Pons (tissue), 1 donor: ENCODE data around the gene KLF11.
A peak's percentile ranks its signal among the peaks of the same experiment; 100 is the strongest.

Experiments
- DNase-seq: peaks from one replicate; pipeline ENCODE4 v3.0.0-alpha.2; 2016; ENCODE audit warnings: low spot score

Gene KLF11

DNA sequence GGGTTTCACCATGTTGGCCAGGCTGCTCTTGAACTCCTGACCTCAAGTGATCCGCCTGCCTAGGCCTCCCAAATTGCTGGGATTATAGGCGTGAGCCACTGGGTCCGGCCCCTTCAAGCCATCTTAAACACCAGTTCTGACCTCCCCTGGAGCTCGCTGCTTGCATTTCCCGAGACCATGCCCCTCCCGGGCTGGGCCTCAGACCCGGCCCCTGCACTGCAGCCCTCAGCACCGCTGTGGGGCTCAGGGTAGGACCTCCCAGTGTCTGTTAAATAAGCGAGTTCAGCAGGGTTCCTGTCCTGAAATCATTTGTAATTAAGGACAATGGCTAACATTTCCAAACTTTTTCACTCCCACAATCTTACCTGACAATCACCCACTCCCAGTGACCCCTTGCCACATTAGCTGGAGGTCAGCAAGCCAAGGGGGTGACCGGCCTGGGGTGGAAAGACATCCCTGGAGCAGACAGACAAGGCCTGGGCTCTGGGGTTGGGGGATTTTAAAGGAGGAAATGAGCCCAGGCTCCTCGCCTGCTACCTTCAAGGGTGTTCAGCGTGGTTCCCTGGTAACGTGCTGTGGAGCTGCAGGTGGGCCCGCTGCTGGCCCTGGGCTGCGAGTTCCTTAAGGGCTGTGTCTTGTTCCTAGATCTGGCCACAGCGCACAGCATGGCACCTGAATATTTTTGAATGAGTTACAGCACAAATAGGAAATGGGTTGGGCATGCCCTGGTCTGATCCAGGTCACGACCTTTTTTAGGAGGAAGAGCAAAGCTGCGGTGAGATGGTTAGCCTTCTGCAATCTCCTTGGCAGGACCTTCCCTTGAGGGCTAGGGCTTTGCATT is 21.8 kb downstream of the KLF11 start:
- DNase-seq: no peak

DNA sequence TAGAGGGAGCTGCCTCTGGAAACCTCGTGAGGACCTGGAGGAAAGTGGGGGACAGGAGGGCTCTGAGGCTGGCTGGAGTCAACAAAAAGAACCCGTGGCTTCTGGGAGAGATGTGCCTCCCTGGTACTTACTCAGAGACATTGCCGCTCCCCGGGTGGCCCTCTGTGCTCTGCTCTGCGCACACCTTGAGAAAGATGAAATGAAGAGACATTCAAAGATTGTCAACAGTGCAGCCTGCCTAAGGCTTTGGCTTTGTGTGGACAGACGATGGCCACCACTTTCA is 22.4 kb downstream of the KLF11 start:
- DNase-seq: no peak

DNA sequence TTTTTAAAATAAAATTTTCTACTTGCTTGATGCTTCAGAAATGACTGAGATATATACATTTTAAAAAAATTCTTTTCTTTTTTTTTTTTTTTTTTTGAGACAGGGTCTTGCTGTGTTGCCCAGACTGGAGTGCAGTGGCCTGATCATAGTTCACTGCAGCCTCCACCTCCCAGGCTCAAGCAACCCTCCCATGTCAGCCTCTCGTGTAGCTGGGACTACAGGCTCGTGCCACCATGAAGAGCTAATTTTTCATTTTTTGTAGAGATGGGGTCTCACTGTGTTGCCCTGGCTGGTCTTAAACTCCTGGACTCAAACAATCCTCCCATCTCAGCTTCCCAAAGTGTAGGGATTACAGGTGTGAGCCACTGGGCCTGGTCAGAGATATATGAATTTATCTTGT is 24.0 kb downstream of the KLF11 start:
- no peak for DNase-seq

DNA sequence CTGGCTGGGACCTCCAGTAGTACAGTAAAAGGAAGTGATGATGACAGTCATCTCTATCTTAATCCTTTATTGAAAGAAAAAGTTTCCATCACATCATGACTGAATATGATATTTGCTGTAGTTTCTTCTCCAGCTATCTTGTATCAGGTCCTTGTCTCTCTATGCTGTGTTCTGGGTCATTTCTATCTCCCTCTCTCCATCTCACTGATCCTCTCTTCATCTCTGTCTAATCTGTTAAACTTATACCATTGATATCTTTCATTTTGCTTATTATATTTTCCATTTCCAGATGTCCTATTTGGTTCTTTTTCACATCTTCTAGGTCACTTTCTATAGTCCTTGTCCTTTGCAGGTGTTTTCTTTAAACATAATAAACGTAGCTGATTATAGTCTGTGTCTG is 24.5 kb downstream of the KLF11 start:
- no peak for DNase-seq

DNA sequence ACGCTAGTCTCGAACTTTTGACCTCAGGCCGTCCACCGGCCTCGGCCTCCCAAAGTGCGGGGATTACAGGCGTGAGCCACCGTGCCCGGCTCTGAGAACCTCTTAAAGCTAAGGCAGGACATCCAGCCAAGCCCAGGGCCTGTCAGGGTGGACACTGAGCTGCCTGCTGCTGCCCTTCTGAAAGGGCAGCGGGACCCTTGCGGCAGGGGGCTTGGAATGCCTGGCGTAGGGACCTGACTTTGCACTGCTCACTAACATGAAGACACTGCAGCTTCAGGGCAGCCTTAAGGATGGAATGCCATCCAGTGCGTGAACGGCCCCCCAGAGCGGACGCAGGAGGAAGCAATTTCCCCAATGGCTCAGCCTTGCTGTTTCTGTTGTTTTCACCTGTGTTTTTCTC is 27.8 kb downstream of the KLF11 start:
- DNase-seq: no peak

DNA sequence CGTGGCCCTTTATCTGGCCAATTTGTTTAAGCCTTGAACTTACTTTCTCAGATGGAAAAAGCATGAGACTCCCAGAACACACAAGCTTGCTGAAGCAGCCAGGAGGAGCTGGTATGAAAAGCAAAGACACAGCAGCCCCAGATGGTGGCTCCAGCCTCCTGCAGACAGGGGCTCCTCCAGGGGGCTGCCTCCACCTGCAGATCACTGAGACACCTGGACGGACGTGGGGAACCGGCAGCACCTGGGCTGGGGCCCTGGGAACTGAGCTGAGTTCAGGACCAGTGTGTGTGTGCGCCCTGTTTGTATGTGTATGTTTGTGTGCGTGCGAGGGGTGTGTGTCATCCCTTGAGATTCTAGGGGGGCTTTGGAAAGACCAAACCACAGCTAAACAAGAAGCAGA is 28.2 kb downstream of the KLF11 start:
- DNase-seq: no peak

DNA sequence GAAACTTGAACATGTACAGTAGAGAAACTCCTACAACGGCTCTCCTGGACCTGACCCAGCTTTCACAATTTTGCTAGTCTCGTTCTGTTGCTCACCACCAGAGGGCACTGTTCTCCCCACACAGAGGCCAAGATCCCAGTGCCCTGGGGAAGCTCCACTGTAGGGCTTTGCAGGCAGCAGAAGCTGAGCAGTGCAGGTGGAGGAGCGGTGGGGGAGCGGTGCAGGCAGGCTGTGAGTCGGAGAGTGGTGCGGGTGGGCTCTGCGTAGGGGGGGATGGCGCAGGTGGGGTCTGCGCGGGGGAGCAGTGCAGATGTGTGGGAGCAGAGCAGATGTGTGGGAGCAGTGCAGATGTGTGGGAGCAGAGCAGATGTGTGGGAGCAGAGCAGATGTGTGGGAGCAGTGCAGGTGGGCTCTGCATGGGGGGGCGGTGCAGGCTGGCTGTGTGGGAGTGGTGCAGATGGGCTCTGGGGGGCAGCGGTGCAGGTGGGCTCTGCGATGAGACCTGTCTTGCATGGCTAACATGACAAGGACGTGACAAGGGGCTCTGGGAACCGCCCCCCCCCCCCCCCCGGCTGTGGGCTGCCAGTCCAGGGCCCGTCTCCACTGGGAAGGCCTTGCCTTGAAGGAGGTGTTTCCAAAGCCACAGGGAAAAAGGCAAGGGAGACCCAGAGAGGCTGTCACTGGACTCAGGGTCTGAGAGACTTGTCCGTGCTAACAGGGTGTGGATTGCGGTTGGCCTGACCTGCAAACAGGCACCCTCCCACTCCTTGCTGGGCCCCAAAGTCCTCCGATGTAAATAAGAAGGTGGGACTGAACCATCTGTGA is 29.5 kb downstream of the KLF11 start:
- DNase-seq: peak; percentile 83

DNA sequence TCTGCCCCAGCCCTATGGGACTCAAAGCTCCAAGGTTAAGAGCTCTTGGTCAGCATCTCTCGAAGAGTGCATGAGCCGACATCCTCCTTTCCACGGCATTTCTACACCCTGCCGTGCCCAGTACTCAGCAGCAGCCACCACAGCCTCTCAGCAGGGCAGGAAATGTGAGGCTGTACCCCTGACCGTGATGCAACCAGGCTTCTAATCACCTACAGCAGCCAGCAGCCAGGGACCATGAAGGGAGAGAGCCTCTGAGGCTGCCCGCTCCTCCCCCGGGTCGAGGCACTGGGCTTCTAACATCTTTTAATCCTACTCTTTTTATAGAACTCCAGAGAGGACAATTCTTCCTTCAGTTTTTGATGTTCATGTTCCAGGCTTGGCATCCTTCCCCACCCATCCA is 30.4 kb downstream of the KLF11 start:
- no peak for DNase-seq

DNA sequence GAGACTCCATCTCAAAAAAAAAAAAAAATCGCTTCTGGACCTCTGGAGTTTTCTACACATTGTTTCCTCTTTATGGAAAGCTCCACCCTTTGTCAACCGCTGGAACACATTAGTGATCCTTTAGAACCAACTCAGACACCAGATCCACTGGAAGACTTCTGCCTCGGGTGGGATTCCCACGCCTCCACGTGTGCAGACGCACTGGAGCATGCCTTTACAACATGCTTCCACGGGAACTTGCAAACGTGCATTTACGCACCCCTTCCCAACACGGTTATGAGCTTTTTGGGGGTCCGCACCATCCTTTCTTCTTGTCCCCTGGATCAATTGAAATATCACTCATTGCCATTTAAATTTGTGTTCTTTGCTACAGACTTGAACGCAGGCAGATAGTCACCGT is 31.8 kb downstream of the KLF11 start:
- DNase-seq: no peak

DNA sequence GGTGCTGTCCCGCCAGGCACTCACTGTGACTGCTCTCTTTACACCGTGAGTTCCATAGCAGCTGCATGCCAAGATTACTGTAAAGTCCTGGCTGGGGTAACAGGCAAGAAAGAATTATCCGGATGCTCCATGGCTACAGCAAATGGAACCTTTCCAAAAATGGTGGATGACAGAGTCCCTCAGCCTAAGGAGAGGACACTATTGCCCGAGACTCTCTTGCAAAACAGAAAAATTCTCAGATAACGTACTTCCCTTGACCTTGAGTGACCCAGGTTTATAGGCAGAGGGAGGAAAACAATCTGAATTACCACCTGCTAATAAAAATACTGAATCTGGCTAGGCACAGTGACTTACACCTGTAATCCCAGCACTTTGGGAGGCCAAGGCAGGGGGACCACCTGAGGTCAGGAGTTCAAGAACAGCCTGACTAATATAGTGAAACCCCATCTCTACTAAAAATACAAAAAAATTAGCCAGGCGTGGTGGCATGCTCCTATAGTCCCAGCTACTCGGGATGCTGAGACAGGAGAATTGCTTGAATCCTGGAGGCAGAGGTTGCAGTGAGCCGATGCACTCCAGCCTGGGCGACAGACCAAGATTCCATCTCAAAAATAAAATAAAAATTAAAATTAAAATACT is 32.3 kb downstream of the KLF11 start:
- no peak for DNase-seq

DNA sequence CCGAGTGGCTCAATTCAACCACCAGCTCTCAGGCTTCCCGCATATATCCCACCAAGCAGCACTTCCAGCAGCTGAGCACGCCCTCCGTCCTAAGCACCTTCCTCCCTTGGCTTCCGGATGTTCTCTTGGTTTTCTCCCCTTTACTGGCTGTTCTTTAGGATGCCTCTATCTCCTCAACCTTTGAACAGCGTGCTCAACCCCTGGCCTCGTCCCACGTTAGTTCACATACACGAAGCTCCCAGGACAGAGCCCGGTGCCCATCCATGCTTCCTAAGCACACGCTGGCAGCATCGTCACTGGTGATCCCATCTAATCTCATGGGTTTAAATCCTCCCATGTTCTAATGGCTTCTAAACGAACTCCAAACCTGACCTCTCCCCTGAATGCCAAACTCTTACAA is 33.2 kb downstream of the KLF11 start:
- DNase-seq: no peak

DNA sequence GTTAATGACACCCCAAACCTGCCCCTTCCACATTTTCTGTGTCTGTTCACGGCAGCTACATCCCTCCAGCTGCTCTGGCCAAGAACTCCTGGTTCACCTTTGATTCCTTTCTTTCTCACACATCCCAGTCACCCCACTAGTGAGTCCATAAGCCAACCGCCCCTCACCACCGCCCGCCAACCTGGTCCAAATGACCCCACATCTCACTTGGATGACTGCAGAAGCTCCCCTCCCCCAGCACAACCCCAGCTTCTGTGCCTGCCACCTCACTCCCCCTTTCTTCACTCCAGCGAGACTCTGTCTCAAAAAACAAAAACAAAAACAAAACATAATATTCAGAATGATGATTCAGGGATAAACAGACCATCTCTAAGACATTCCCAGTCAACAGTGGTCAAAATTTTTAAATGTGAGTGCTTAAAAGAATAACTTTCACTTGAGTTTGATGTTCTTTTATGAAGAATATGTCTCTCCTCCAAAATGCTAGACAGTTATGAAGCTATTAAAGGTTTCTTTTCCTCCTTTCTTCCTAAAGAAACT is 33.7 kb downstream of the KLF11 start:
- no peak for DNase-seq

DNA sequence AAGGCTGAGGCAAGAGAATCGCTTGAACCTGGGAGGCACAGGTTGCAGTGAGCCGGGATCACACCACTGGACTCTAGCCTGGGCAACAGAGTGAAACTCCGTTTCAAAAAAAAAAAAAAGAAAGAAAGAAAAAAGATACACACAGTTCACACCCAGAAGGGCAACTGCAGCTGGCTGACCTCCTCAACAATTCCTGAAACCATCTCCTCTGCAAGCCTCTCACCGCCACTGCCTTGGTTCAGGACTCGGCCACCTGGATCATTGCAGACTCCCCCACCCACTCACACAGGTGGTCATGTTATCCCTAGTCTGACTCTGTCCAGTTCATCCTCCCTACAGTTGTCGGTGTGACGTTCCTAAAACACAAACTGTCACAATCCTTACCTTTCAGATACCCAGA is 34.7 kb downstream of the KLF11 start:
- DNase-seq: no peak

DNA sequence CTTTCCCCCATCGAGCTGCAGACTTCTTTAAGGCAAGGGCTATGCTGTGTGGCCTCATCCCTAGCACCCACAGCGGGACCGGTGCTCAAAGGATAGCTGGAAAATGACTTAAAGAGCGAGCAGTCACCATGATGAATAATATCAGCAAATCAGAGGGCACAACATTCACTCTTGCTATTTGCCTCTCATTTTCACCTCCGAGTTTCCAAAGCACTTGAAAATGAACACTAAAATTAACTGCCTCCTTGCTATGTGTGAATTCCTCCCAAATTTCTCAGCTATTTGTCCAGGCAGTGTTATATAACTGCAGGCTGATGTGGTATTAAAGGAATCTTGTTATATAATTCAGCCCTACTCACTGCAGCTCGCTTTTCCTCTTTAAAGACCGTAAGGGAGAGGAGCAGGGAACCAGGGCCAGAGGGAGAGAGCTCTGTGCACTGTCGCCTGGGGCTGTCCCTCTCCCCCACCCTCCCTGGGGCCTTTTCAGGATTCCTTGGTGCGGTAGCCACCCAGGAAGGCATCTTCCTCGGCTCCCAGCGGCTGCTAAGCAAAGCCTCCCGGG is 35.4 kb downstream of the KLF11 start:
- DNase-seq: no peak

DNA sequence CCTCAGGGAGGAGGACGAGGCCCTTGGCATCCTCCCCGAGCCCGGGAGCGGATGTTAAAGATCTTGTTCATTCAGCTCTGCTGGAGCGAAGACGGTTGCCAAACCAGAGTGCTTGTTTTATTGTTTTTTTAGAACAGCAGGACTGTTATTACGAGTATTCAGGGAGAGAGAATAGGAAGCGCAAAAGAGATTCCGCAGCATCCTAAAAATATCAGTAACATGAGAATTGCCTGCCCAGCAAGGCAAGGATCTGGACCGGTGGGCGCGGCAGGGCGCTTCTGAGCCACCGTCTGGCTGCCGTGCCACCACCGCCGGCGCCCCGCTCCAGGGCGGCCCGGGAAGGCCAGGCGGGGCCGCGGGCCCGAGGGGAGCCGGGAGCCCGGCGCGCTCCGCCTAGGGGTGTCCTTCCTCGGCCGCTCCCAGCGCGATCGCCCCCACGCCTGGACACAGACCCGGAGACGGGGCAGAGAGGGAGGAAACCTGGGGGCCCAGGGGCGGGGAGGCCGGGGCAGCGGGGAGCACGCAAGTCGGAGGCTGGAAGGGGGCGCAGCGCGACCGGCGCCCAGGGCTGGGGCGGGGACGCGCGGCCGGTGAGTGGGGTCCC is 36.0 kb downstream of the KLF11 start:
- peak; percentile 49 for DNase-seq

DNA sequence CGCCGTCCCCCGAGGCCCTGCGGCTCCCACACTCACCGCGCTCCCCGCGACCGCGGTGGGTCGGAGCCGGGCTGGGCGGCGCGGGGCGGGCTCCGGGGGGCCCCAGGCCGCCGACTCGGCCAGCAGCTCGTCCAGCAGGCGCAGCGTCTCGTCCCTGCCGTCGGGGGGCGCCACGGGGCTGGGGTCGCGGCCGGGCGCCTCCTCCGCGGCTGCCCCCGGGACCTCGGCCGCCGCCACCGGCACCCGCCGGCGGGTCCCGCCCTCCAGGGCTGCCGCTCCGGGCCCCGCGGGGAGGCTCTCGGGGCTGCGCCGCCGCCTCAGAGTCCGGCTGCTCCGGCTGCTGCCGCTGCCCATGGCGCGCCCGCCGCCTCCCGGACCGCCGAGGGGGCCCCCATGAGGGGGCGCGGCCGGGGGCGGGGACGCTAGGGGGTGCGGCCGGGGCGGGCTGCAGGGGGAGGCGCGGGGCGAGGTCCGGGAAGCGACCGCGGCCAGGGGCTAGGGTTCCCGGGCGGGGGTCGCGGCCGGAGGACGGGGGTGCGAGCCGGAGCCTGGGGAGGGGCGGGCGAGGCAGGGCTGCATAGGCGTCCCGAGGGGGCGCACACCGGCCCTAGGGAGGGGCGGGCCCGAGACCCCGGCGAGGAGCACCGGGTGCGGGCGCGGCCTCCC is 36.7 kb downstream of the KLF11 start, which contains the start of gene CYS1:
CYS1 (minus strand) TSS at position 542 of the 666 bp plus-strand sequence; CDS start at position 354, 188 bp downstream.
- no peak for DNase-seq

DNA sequence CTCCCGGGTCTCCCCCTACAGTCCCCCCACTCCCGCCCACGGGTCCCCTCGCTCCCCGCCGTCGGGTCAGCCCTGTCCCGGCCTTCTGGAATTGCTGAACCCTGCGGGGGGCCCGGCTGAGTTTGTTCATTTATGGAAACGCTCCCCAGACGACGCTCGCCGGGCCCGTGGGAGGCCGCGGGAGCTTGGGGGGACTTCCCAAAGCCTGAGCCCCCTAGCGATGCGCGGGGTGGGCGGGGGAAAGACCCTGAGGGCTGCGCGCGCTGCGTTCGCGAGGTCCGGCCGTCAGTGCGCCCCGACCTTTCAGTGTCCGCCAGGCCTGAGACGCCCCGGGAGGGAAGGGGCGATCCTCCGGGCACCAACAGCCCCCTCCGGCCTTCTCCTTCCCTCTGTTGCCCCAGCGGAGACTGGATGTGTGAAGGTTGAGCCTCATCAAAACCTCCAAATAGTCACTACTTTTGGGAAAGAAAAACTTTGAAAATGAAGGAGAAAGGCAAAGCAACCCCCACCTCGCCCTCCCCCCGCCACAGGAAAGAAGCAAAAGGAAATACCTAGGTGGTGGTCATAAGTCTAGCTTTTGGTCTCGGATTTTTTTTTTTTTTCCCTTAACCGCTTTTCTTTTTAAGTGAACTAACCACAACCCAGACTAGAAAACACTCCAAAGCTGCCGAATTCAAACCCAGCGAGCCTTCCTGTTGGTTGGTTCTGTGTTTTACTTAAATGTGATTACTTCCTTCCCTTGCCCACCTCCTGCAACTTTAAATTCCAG is 37.4 kb downstream of the KLF11 start:
- no peak for DNase-seq

DNA sequence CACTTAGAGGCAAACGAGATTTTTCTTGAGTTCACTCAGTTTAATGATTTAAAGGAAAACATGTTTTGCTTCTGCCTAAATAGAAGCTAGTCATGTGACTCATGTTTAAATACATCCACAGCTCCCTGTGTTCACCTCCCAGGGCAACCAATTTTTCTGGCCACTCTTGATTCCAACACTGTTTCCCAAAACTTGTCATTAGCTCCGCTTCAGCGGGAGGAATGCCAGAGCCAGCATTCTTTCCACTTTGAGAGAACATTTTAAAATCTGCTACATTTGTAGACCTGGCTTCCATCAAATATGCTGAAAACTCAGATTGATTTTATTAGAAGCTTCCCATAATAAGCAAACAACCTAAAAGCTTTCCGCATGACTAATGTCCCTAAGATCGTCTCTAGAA is 39.7 kb downstream of the KLF11 start:
- DNase-seq: no peak

DNA sequence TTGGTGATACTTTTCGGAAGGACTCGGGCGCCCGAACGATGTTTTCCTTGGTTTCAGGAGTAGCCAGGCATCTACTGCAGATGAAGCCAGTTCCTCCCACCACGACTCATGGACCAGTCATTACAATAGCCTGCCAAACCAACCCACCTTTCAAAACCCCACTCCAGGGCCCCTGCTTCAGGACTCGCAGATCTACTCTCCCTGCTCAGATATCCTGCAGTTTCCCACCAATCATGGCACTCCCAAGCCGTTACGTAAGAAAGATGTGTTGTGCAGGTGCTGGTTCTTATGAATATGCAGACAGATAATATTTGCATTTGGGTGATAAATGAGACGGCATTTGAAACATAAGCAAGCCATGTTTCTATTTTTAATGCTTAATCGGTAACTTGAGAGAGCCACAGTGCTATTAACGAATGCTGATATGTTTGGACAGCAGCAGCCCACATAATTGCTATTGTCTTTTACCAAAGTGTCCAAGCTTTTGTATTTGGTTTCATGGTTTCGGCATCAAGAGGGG is 40.4 kb downstream of the KLF11 start:
- no peak for DNase-seq

DNA sequence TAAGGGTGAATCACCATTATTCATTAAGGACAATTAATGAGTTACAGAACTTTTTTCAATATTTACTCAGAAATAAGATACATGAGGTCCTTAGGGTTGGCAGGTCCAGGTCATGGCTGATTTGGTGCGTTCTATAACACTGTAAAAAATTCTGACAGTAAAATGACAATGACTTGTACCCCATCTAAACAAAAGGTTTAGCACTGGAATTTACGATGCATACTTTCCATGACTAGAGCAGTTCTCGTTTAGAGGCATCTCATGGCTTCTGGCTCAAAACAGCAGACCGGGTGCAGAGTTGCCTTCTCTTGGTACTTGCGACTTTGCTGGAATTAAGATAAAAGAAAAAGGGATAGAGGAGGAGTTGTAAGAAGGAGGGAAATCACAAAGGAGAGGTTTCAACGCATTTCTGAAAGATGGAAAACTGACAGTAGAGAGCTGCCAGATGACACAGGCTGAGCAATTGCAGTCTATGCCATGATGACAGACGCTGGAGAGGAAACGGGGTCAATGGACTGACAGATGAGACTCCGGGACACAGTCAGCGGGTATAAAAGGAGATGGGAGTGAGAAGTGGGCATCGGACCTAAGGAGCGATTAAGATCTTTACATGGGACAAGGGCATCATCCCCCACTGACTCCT is 41.0 kb downstream of the KLF11 start:
- no peak for DNase-seq
